Measurements from ENCODE around the gene PAWR.
"Not testable (repeated sequence)": the region's sequence is repeated elsewhere in the genome, so short reads cannot be mapped to it uniquely, and the experiment has no call there.

Gene PAWR

DNA sequence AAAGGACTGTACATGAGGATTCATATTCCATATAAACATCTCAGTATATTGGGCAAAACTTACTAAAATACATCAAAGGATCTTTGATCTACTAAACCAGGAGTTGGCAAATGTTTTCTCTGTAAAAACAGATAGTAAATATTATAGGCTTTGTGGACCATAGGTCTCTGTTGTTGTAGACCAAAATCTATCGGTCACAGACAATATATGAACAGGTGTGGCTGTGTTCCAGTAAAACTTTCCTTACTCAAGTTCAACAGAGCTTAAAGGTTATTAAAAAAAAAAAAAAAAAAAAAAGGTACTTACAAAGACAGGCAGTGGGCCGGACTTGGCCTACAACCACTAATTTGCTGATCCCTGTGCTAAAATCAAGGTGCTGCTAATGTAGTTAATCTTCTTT, 40.3 kb downstream of the PAWR start:
- no peak for DNase-seq (ENCODE audit: extremely low read depth in 1 of 2, low read depth in 1 of 2)

DNA sequence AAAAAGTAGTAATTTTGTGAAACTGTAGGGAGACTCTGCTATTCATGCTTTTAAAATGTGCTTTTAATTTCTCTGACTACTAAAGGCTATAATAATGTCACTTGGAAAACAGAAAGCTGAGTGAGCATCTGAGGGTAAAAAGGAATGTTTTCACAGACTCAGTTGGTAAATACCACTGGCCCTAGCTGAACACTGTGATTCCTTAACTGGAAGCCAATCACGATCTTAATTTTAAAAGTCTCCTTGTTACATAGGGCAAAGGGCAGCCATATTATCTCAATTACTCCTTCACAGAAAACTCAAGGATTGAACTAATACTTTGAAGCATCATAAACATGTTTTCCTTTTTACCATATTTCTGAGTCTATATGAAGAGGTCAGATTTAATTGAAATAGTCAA, 41.9 kb downstream of the PAWR start:
- no peak for DNase-seq (ENCODE audit: extremely low read depth in 1 of 2, low read depth in 1 of 2)

- not testable (repeated sequence) for DNase-seq (ENCODE audit: extremely low read depth in 1 of 2, low read depth in 1 of 2)
Observed at GRCh38 chr12:79646843-79647242, 43.9 kb downstream of the PAWR start.

GRCh38 chr12:79645235-79645630, 45.5 kb downstream of the PAWR start:
- DNase-seq (ENCODE audit: extremely low read depth in 1 of 2, low read depth in 1 of 2), result no peak

GRCh38 chr12:79644274-79645234, 46.2 kb downstream of the PAWR start:
- no peak for DNase-seq (ENCODE audit: extremely low read depth in 1 of 2, low read depth in 1 of 2)

GRCh38 chr12:79643821-79644220, 46.9 kb downstream of the PAWR start:
- DNase-seq (ENCODE audit: extremely low read depth in 1 of 2, low read depth in 1 of 2), result no peak

- no peak for DNase-seq (ENCODE audit: extremely low read depth in 1 of 2, low read depth in 1 of 2)
Observed at GRCh38 chr12:79638490-79638889, 52.3 kb downstream of the PAWR start.

DNA sequence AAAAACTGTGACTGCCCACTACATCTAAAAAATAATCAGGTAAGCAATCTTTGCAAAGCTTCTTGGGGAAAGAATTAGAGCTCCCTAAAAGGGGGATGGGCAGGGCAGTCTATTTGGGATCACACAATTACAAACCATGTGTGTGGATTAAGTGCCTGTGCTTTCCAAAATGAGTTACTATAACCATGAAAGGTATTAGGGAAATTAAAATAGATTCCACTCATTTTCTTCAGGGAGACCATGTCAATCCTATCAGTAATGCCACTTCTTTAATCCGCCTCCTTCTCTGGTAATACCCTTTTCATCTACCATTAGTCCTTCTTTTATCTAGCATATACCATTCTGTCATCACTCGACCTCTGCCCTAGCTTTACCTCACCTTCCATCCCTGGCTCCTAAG, 53.7 kb downstream of the PAWR start:
- no peak for DNase-seq (ENCODE audit: extremely low read depth in 1 of 2, low read depth in 1 of 2)

DNA sequence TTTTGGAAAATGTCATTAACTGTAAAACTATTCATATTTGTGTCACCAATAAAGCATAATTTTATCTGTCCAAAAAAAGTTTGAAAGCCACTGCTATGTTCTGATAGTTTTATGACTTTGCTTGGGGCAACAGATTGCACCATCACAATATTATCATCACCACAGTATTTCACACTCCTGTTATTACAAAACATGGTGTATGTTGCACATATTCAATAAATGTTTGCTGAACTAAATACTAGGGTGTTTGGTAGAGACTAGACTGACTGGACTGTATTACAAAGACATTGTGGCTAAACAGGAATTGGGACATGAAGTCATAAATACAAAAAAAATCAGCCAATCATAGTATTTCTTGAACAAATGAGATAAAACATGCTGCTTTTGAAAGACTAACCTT, 55.1 kb downstream of the PAWR start:
- DNase-seq (ENCODE audit: extremely low read depth in 1 of 2, low read depth in 1 of 2), result no peak

DNA sequence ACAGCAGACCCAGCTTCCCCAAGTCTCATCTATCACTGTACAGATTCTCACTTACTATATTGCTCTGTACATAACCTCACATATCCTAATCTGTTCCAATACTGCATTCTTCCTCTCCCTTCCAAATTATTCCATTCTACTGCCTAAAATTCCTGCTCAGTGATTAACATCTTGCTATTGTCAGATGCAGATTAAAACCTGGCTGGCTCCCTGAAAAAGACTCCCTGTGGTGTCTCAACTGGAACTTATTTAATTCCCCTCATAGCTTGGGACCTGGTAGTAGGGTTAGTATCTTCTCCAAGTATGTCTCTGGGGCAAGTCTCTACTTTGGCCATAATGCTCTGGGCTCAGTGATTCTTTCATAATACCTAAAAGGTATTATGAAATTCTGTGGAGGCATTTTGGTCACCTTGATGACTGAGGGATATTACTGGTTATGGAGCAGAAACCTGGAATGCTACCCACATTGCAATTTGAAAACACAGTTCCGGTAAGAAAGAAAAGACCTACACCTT, 55.8 kb downstream of the PAWR start:
- no peak for DNase-seq (ENCODE audit: extremely low read depth in 1 of 2, low read depth in 1 of 2)

GRCh38 chr12:79629561-79629960, 61.2 kb downstream of the PAWR start:
- DNase-seq (ENCODE audit: extremely low read depth in 1 of 2, low read depth in 1 of 2), result no peak

DNA sequence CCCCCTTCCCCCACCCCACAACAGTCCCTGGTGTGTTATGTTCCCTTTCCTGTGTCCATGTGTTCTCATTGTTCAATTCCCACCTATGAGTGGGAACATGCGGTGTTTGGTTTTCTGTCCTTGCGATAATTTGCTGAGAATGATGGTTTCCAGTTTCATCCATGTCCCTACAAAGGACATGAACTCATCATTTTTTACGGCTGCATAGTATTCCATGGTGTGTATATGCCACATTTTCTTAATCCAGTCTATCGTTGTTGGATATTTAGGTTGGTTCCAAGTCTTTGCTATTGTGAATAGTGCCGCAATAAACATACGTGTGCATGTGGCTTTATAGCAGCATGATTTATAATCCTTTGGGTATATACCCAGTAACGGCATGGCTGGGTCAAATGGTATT, 64.0 kb downstream of the PAWR start:
- not testable (repeated sequence) for DNase-seq (ENCODE audit: extremely low read depth in 1 of 2, low read depth in 1 of 2)

GRCh38 chr12:79624378-79624777, 66.4 kb downstream of the PAWR start:
- no peak for DNase-seq (ENCODE audit: extremely low read depth in 1 of 2, low read depth in 1 of 2)

DNA sequence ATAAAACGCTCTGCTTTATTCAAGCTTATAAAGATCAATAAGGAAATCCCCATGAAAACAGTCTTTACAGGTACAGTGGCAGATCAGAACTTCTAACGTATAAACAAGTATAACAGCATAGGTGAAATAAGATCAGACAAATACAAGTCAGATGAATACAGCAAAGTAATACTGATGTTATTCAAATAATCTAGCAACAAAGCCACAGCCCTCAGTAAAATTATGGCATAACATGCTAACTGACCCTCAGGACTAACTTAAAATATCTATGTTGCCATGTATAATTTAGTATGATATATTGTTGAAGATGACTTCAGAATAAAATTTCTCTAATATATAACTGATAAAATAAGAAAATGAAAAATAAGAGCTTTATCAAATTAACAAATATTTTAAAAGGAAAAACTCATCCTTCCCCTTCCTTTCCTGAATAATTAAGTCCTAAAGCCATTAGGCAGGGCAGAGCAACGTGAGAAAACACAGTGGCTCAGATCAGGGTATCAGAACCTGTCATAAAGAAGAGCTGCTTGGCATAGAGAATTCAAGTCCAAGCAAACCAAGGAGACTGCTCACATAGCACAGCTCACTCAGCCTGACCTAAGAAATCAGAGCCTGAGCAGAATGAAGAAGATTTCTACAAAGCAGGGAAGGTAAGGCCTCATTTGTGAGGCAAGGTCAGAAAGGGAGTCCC, 70.7 kb downstream of the PAWR start:
- no peak for DNase-seq (ENCODE audit: extremely low read depth in 1 of 2, low read depth in 1 of 2)

DNA sequence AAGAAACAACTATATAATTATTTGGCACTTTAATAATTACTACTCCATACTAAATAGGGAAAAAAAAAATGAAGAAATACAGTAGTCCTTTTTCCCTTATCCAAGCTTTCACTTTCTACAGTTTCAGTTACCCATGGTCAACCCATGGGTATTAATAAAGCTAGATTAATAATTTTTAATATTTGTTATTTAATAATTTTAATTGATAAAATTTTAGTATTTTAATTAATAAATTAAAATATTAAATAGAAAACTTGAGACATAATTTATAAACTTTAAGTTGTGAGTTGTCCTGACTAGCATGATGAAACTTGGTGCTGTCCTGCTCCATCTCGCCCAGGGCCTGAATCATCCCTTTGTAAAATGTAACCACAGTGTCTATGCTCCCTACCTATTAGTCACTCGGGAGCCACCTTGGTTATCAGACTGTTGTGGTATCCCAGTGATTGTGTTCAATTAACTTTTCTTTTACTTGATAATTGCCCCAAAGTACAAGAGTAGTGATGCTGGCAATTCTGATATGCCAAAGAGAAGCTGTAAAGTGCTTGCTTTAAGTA, 71.8 kb downstream of the PAWR start:
- DNase-seq (ENCODE audit: extremely low read depth in 1 of 2, low read depth in 1 of 2), result no peak

- no peak for DNase-seq (ENCODE audit: extremely low read depth in 1 of 2, low read depth in 1 of 2)
Observed at GRCh38 chr12:79617696-79618095, 73.1 kb downstream of the PAWR start.

DNA sequence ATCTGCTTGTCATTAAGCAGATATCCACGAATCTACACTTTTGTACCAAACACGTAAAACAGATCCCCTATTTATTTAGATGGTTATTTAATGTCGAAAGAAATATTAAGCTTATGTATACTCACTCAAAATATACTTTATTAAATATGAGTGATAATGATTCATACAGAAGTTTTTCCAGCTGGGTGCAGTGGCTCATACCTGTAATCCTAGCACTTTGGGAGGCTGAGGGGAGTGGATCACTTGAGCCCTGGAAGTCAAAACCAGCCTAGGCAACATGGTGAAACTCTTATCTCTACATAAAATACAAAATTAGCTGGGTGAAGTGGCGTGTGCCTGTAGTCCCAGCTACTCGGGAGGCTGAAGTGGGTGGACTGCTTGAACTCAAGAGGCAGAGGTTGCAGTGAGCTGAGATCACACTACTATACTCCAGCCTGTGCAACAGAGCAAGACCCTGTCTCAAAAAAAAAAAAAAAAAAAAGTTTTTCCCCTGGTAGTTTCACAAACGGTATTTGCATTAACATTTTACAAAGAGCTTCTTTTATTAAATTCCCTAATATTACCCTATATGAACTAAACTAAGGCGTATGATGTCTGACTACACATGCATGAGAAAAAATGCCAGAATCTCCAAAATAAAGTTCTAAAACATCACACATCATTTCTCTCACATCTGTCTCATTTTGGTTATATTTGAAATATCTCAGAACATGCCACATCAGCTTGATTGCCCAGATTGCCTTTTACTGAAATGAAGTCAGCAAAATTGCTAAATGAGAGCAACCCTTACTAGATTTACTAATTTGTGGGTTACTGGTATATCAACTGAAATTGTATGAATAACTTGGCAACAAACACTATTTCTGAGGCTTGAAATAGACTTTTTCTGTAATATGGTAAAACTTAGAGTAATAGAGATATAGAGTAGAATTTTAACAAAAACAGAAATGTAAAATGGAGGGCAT, 74.9 kb downstream of the PAWR start:
- no peak for DNase-seq (ENCODE audit: extremely low read depth in 1 of 2, low read depth in 1 of 2)

- no peak for DNase-seq (ENCODE audit: extremely low read depth in 1 of 2, low read depth in 1 of 2)
Observed at GRCh38 chr12:79614730-79615129, 76.0 kb downstream of the PAWR start.

DNA sequence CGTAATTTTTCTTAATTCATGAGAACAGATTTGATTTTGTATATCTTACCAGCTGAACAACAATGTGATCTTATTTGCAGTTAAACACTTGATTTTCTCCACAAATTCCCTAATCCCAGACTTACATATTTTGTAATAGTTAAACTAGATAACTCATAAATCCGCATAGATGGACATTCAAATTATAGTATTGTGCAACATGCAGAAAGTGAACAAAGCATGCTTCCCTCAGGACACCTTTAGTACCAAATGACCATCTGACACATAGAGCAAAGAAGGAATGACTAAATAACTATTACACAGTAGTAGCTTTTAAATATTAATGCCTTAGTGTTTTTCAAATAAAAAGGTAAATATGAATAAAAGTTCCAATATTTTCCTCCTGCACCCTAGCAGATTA, 88.9 kb downstream of the PAWR start:
- DNase-seq (ENCODE audit: extremely low read depth in 1 of 2, low read depth in 1 of 2), result no peak

DNA sequence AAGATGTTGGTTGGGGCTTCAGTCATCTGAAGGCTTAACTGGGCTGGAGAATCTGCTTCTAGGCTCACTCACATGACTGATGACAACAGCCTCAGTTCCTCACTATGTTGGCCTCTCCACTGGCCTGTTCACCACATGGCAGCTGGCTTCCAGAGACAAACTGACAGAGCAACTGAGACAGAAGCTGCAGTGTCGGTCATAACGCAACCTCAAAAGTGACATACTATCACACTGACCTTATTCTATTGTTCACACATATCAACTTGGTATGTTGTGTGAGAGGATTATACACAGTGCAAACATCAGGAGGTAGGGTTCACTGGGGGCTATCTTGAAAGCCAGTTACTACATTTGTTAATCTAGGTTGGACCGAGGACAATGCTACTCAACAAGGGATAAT, 92.9 kb downstream of the PAWR start:
- DNase-seq (ENCODE audit: extremely low read depth in 1 of 2, low read depth in 1 of 2), result no peak
